GM12891 (cell line): ENCODE data around the gene SLC35B1.

Experiments used
- DNase-seq: peaks from one replicate; pipeline ENCODE4 v3.0.0; 2011; ENCODE audit warnings: low spot score; ENCODE audit not compliant: insufficient read length
- FAIRE-seq: peaks from 2 replicates; lab custom pipeline; 2011; peaks lifted over from hg19 to GRCh38; lab: Jason Lieb, UNC
- PAX5 ChIP-seq: IDR thresholded peaks from 2 replicates; pipeline ENCODE4 v1.6.1; 2011; ENCODE audit warnings: low read length, moderate library complexity, mild to moderate bottlenecking; ENCODE audit not compliant: insufficient read depth, severe bottlenecking
- POLR2A ChIP-seq: IDR thresholded peaks from 2 replicates; pipeline ENCODE4 v1.6.1; 2011; ENCODE audit warnings: low read depth, low read length, control low read depth
- POLR2AphosphoS5 ChIP-seq: IDR thresholded peaks from 2 replicates; pipeline ENCODE4 v1.6.1; 2011; ENCODE audit warnings: low read depth, low read length, control low read depth
- POU2F2 ChIP-seq: IDR thresholded peaks from 2 replicates; pipeline ENCODE4 v1.6.1; 2011; ENCODE audit warnings: low read depth, mild to moderate bottlenecking, control low read depth, low read length, moderate library complexity
- SPI1 ChIP-seq: IDR thresholded peaks from 2 replicates; pipeline ENCODE4 v1.6.1; 2011; ENCODE audit warnings: low read depth, low read length, control low read depth
- TAF1 ChIP-seq: IDR thresholded peaks from 2 replicates; pipeline ENCODE4 v1.6.1; 2011; ENCODE audit warnings: low read depth, low read length, control low read depth

Gene SLC35B1

GRCh38 chr17:49670641-49671040 is 37.1 kb downstream of the SLC35B1 start:
- FAIRE-seq (no peak), DNase-seq (no peak)
- TF ChIP-seq POLR2AphosphoS5 (no peak), SPI1 (no peak), POU2F2 (no peak), TAF1 (no peak), POLR2A (no peak), PAX5 (no peak)

GRCh38 chr17:49670002-49670401 is 37.8 kb downstream of the SLC35B1 start:
- no peak for DNase-seq
- no peak for TF ChIP-seq PAX5
- FAIRE-seq, result no peak

- DNase-seq, result no peak
- TF ChIP-seq SPI1, result no peak
- no peak for TF ChIP-seq POLR2A
- no peak for TF ChIP-seq TAF1
- FAIRE-seq, result peak; percentile 9
Observed at GRCh38 chr17:49667854-49668253, 39.9 kb downstream of the SLC35B1 start.

- DNase-seq (no peak), FAIRE-seq (no peak)
- TF ChIP-seq PAX5 (no peak), POLR2A (no peak), SPI1 (no peak), POU2F2 (no peak), TAF1 (no peak), POLR2AphosphoS5 (no peak)
Observed at GRCh38 chr17:49664706-49665211, 43.0 kb downstream of the SLC35B1 start.

GRCh38 chr17:49659661-49660382 is 47.9 kb downstream of the SLC35B1 start:
- no peak for FAIRE-seq
- no peak for DNase-seq
- no peak for TF ChIP-seq POLR2AphosphoS5
- TF ChIP-seq POU2F2, result no peak
- TF ChIP-seq PAX5, result no peak
- TF ChIP-seq SPI1, result no peak
- TF ChIP-seq POLR2A, result no peak
- no peak for TF ChIP-seq TAF1

GRCh38 chr17:49656247-49656646 is 51.5 kb downstream of the SLC35B1 start:
- no peak for DNase-seq
- no peak for FAIRE-seq
- TF ChIP-seq POLR2AphosphoS5, result no peak
- TF ChIP-seq SPI1, result no peak
- TF ChIP-seq PAX5, result no peak
- no peak for TF ChIP-seq POLR2A
- no peak for TF ChIP-seq TAF1
- no peak for TF ChIP-seq POU2F2
